ENCODE measurements around the gene PADI4.

GRCh38 chr1:17265950-17266349 is 42.0 kb upstream of the PADI4 start:
- TF ChIP-seq CTCF (conservative IDR thresholded peaks at IDR 0.05; ENCODE audit: low read depth in 2 of 2) (no peak), NANOG (IDR thresholded peaks at IDR 0.05; ENCODE audit: borderline replicate concordance) (no peak), POLR2AphosphoS5 (IDR thresholded peaks at IDR 0.05; ENCODE audit: low read depth) (no peak), STAT1 (IDR thresholded peaks at IDR 0.05; ENCODE audit: unreplicated experiment) (no peak), EZH2phosphoT487 (IDR thresholded peaks at IDR 0.05; ENCODE audit: unreplicated experiment) (no peak), REST (IDR thresholded peaks at IDR 0.05; ENCODE audit: unreplicated experiment) (no peak), JUNB (IDR thresholded peaks at IDR 0.05; ENCODE audit: unreplicated experiment) (no peak), ETS1 (IDR thresholded peaks at IDR 0.05) (no peak), CREB1 (CRISPR knock-in tag; IDR thresholded peaks at IDR 0.05; ENCODE audit: low read depth) (no peak), EZH2 (IDR thresholded peaks at IDR 0.05; ENCODE audit: low read depth, unreplicated experiment) (no peak), ZNF114 (CRISPR knock-in tag; IDR thresholded peaks at IDR 0.05) (no peak), ZNF462 (CRISPR knock-in tag; IDR thresholded peaks at IDR 0.05) (no peak)

Measured in GM23338 (cell line).